Tibial artery (tissue), 4 donors: ENCODE measurements around the gene TLX1.

Source experiments
- DNase-seq, 2 donors: peaks; one replicate each; pipeline ENCODE4 v3.0.0-alpha.2; 2019
- H3K27ac ChIP-seq, 2 donors: fragments of 200-600 bp; sonication (generic) in 1 of 2; 1 replicate in 1 of 2; 2 replicates in 1 of 2; pipeline ENCODE4 v1.5.1; 2018 to 2019; ENCODE audit warnings: mild to moderate bottlenecking in 1 of 2
- H3K27me3 ChIP-seq, 2 donors: fragments of 200-600 bp; sonication (generic) in 1 of 2; one replicate each; pipeline versions ENCODE4 v1.5.1 to v1.6.0; 2016 to 2019
- H3K36me3 ChIP-seq, 3 donors: fragments of 200-600 bp; sonication (generic) in 2 of 3; one replicate each; pipeline ENCODE4 v1.5.1; 2016 to 2019; ENCODE audit warnings: mild to moderate bottlenecking in 2 of 3
- H3K4me1 ChIP-seq, 4 donors: fragments of 200-600 bp; sonication (generic) in 2 of 4; 1 replicate in 3 of 4; 2 replicates in 1 of 4; pipeline ENCODE4 v1.5.1; 2016 to 2019
- H3K4me3 ChIP-seq, 2 donors: fragments of 200-600 bp; sonication (generic) in 1 of 2; 1 replicate in 1 of 2; 2 replicates in 1 of 2; pipeline ENCODE4 v1.5.1; 2018 to 2019; ENCODE audit warnings: mild to moderate bottlenecking in 2 of 2
- H3K9me3 ChIP-seq, 3 donors: fragments of 200-600 bp; sonication (generic) in 1 of 3; one replicate each; pipeline ENCODE4 v1.5.1; 2016 to 2019
- intact Hi-C: fragments of 100-400 bp; cut with DNase I; formaldehyde crosslinking; loops from one replicate; pipeline ENCODE4 v1.15.0; 2023; ENCODE audit warnings: low total_unique reads
- TF ChIP-seq, protein P1 (sequence below), 2 experiments: fragments of 200-600 bp in 1 of 2; fragments of 450-650 bp in 1 of 2; IDR thresholded peaks; one replicate each; pipeline ENCODE4 v1.5.1; 2017 to 2019; ENCODE audit warnings: antibody characterized with exemption in 2 of 2, mild to moderate bottlenecking in 1 of 2, moderate library complexity in 1 of 2

TLX1 gene

DNA sequence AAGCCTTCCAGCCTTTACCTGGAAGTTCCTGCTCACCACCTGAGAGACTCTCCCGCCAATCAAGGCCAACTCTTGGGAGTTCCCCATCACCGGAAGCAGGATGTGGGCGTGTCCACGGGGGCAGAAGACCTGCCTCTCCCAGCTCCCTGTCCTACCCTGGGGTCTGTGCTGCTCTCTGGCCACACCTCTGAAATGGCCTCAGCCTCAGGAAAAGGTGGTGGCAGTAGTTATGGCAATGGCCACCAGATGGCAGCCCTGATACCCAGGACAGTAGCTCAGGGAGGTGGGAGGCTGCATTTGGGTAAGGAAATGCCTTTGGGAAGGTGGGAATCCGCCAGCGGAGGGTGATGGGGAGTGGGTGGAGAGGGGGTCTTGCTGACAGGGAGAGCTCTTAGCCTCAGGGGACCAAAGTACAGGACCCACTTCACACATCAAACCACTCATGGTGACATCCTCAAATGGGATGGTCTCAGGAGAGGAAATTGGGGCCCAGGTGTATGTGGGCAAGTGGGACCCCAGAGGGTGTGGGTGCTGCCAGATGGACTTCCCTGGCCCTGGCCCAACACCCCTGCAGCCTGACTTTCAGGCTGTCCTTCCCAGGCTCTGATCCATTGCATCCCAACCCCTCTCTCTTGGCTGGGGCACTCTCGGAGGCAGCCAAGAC is 35.4 kb upstream of the TLX1 start:
- H3K27me3 ChIP-seq, result peaks cover 0 to 90% of the 10 kb centered on the region in 2 donors
- intact Hi-C loops, result loop anchor here (2.0 kb wide), 1 partner anchor 45 kb away; no protein-coding TSS in a partner anchor
- DNase-seq, result peak; percentile 42 to 69

DNA sequence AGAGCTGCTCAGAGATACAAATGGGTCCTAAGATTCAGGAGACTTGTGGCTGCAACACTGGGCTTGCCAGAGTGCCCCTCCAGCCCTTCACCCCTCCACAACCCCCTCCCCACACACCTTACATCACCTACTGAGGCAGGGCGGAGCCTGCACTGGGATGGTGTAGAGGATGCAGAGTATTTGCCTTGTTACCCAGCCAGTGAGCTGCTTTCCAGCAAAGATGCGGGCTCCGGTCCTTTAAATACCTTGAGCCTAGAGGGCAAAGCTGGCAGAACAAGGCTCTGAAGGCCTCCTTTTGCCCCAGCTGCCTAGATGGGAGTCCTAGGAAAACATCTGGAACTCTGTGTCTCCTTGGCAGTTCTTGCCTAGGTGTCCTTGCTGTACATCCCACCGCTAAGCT is 34.7 kb upstream of the TLX1 start:
- intact Hi-C loops, result no loop called here
- Histone ChIP-seq H3K4me1 (no peaks in the 10 kb centered on the region), H3K27ac (no peak overlapping the region), H3K27me3 (peaks cover 0 to 88% of the 10 kb centered on the region in 2 donors), H3K4me3 (no peak overlapping the region), H3K36me3 (no peaks in the 10 kb centered on the region), H3K9me3 (no peaks in the 10 kb centered on the region)
- no peak for DNase-seq
- TF ChIP-seq, protein P1, sequence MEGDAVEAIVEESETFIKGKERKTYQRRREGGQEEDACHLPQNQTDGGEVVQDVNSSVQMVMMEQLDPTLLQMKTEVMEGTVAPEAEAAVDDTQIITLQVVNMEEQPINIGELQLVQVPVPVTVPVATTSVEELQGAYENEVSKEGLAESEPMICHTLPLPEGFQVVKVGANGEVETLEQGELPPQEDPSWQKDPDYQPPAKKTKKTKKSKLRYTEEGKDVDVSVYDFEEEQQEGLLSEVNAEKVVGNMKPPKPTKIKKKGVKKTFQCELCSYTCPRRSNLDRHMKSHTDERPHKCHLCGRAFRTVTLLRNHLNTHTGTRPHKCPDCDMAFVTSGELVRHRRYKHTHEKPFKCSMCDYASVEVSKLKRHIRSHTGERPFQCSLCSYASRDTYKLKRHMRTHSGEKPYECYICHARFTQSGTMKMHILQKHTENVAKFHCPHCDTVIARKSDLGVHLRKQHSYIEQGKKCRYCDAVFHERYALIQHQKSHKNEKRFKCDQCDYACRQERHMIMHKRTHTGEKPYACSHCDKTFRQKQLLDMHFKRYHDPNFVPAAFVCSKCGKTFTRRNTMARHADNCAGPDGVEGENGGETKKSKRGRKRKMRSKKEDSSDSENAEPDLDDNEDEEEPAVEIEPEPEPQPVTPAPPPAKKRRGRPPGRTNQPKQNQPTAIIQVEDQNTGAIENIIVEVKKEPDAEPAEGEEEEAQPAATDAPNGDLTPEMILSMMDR (IDR thresholded peaks at IDR 0.05), result no peak

More for the DNA sequence above, 35.4 kb upstream of the TLX1 start:
- H3K4me3 ChIP-seq, result no peak overlapping the region
- TF ChIP-seq, protein P1 (IDR thresholded peaks at IDR 0.05), result peak; percentile 69 to 78
- H3K36me3 ChIP-seq, result no peaks in the 10 kb centered on the region
- no peak overlapping the region for H3K27ac ChIP-seq
- no peaks in the 10 kb centered on the region for H3K4me1 ChIP-seq
- H3K9me3 ChIP-seq, result no peaks in the 10 kb centered on the region

DNA sequence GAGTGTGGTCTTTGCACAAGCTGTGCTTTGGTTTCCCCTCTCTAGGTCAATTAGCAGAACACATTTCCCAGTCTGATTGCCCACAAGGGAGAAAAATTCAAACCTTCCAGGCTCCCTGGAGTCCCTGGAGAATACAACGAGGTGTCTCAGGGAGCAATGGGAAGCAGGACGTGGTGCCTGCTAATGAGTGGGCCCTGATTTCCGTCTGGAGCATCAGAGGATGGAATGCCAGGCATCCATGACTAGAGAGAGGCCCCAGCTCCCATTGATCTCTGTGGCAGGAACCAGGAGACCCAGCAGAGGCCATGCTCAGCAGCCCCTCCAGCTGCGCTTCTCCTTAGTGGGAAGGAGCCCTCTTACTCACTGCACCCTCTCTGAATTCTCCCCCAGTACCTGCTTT is 33.2 kb upstream of the TLX1 start:
- DNase-seq, result no peak
- Histone ChIP-seq H3K36me3 (no peaks in the 10 kb centered on the region), H3K27ac (no peak overlapping the region), H3K4me1 (no peaks in the 10 kb centered on the region), H3K9me3 (no peaks in the 10 kb centered on the region), H3K4me3 (no peak overlapping the region), H3K27me3 (peaks cover 0 to 90% of the 10 kb centered on the region in 2 donors)
- TF ChIP-seq, protein P1 (IDR thresholded peaks at IDR 0.05), result no peak
- intact Hi-C loops, result no loop called here

DNA sequence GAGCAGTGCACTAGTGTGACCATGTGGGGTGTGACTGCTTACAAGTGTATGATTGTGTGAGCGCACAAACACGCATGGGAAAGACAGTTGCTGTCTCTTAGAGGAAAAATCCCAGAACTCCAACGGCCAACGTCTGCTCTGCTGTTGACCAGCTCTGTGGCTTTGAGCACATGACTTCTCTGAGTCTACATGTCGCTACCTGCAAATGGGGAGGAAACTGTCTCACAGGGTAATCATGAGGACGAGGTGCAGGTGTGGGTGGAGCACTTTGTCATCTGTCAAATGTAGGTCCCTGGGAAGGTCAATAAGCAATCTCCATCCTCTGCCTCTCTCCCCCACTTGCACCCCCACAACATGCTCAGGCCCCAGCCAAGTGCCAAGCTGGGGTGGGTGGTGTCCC is 31.2 kb upstream of the TLX1 start:
- intact Hi-C loops, result no loop called here

DNA sequence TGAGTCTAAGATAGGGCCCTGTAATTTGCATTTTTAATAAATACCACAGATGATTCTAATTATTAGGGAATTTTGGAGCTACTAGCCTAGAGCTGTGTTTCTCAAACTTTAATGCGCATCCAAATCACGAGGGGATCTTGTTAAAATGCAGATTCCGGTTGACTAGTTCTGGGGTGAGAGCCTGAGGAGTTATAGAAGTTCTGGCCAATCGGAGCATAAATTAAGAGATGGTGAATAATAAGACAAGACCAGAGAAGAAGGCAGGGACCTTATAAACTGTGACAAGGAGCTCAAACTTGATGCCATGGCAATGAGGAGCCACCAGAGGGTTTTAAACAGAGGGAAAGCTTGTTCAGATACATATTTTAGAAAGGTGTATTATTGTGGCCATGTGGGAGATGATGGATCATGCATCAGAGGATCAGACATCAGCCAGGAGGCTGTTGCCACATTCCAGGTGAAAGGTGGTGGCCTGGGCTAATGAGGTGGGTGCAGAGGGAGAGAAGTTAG is 29.7 kb upstream of the TLX1 start:
- no peaks in the 10 kb centered on the region for H3K36me3 ChIP-seq
- H3K27me3 ChIP-seq, result peaks cover 0 to 70% of the 10 kb centered on the region in 2 donors
- intact Hi-C loops, result no loop called here
- no peaks in the 10 kb centered on the region for H3K9me3 ChIP-seq
- H3K27ac ChIP-seq, result no peak overlapping the region
- no peak for DNase-seq
- H3K4me3 ChIP-seq, result no peak overlapping the region
- H3K4me1 ChIP-seq, result no peaks in the 10 kb centered on the region
- TF ChIP-seq, protein P1 (IDR thresholded peaks at IDR 0.05), result no peak

More for the DNA sequence above, 31.2 kb upstream of the TLX1 start:
- Histone ChIP-seq H3K36me3 (no peaks in the 10 kb centered on the region), H3K9me3 (no peaks in the 10 kb centered on the region), H3K4me3 (no peak overlapping the region), H3K27me3 (peaks cover 0 to 80% of the 10 kb centered on the region in 2 donors), H3K27ac (no peak overlapping the region), H3K4me1 (no peaks in the 10 kb centered on the region)
- no peak for DNase-seq
- TF ChIP-seq, protein P1 (IDR thresholded peaks at IDR 0.05), result no peak
